HEK293T (cell line): Measurements from ENCODE around the gene ARMS2.

Experiments
- CTCF ChIA-PET: fragments of 350-600 bp; formaldehyde crosslinking; extraction: SDS; loops from one replicate; lab custom pipeline; 2021; ENCODE audit warnings: antibody characterized with exemption, inconsistent platforms; lab: Yijun Ruan, JAX
- POLR2A ChIA-PET: fragments of 350-600 bp; formaldehyde crosslinking; extraction: SDS; loops from one replicate; lab custom pipeline; 2020; ENCODE audit warnings: antibody characterized with exemption, inconsistent platforms; lab: Yijun Ruan, JAX
- DNase-seq: peaks from one replicate; pipeline ENCODE4 v3.0.0; 2012; ENCODE audit warnings: mixed read lengths; ENCODE audit errors: extremely low spot score
- ARNT ChIP-seq: fragments of 450-650 bp; IDR thresholded peaks from 2 replicates; pipeline ENCODE4 v1.6.1; 2017; ENCODE audit warnings: mild to moderate bottlenecking
- BHLHE40 ChIP-seq: fragments of 450-650 bp; IDR thresholded peaks from 2 replicates; pipeline ENCODE4 v1.6.1; 2016; ENCODE audit warnings: mild to moderate bottlenecking, moderate library complexity, borderline replicate concordance
- CTBP1 ChIP-seq: fragments of 450-650 bp; IDR thresholded peaks from 2 replicates; pipeline ENCODE4 v1.6.1; 2016; ENCODE audit warnings: borderline replicate concordance
- ELF4 ChIP-seq: fragments of 450-650 bp; IDR thresholded peaks from 2 replicates; pipeline ENCODE4 v1.6.1; 2017; ENCODE audit warnings: antibody characterized with exemption
- FOXA1 ChIP-seq: fragments of 450-650 bp; IDR thresholded peaks from 2 replicates; pipeline ENCODE4 v1.6.1; 2016; ENCODE audit warnings: mild to moderate bottlenecking
- FOXK2 ChIP-seq: fragments of 450-650 bp; IDR thresholded peaks from 2 replicates; pipeline ENCODE4 v1.6.1; 2016; ENCODE audit warnings: mild to moderate bottlenecking
- FOXM1 ChIP-seq: fragments of 450-650 bp; IDR thresholded peaks from 2 replicates; pipeline ENCODE4 v1.6.1; 2017; ENCODE audit warnings: mild to moderate bottlenecking, borderline replicate concordance
- HDGF ChIP-seq: fragments of 450-650 bp; IDR thresholded peaks from 2 replicates; pipeline ENCODE4 v1.6.1; 2017; ENCODE audit warnings: antibody characterized with exemption, borderline replicate concordance
- L3MBTL2 ChIP-seq: fragments of 450-650 bp; conservative IDR thresholded peaks from 2 replicates; pipeline ENCODE4 v1.6.1; 2016; ENCODE audit warnings: mild to moderate bottlenecking
- LEF1 ChIP-seq: fragments of 450-650 bp; IDR thresholded peaks from 2 replicates; pipeline ENCODE4 v1.6.1; 2017; ENCODE audit warnings: mild to moderate bottlenecking, borderline replicate concordance
- NFRKB ChIP-seq: fragments of 450-650 bp; IDR thresholded peaks from 2 replicates; pipeline ENCODE4 v1.6.1; 2016; ENCODE audit warnings: mild to moderate bottlenecking, moderate library complexity
- PKNOX1 ChIP-seq: fragments of 450-650 bp; IDR thresholded peaks from 2 replicates; pipeline ENCODE4 v1.6.1; 2016
- SP1 ChIP-seq: fragments of 450-650 bp; IDR thresholded peaks from 2 replicates; pipeline ENCODE4 v1.6.1; 2017
- SUZ12 ChIP-seq: fragments of 450-650 bp; IDR thresholded peaks from 2 replicates; pipeline ENCODE4 v1.6.1; 2016; ENCODE audit warnings: mild to moderate bottlenecking
- TARDBP ChIP-seq: fragments of 450-650 bp; IDR thresholded peaks from 2 replicates; pipeline ENCODE4 v1.6.1; 2016
- ZNF384 ChIP-seq: fragments of 450-650 bp; IDR thresholded peaks from 2 replicates; pipeline ENCODE4 v1.6.1; 2016

Gene ARMS2

GRCh38 chr10:122465401-122466040 is 11.1 kb downstream of the ARMS2 start:
- ChIA-PET POLR2A (no interaction called here), CTCF (no interaction called here)
- DNase-seq = no peak
- TF ChIP-seq HDGF (no peak), SP1 (no peak), FOXK2 (no peak), PKNOX1 (no peak), LEF1 (no peak), FOXM1 (no peak), ELF4 (no peak), ARNT (no peak), SUZ12 (no peak), TARDBP (no peak), FOXA1 (no peak), CTBP1 (no peak), ZNF384 (no peak), NFRKB (no peak), BHLHE40 (no peak), L3MBTL2 (no peak)

- ChIA-PET CTCF (interaction anchor here (0.7 kb wide), 1 partner anchor 31 kb away, joined by 3 read pairs; no protein-coding TSS in a partner anchor), POLR2A (no interaction called here)
- TF ChIP-seq ELF4 (no peak), HDGF (no peak), FOXM1 (no peak), NFRKB (no peak), SUZ12 (no peak), TARDBP (no peak), CTBP1 (no peak), SP1 (no peak), FOXA1 (no peak), FOXK2 (no peak), PKNOX1 (no peak), ZNF384 (no peak), L3MBTL2 (no peak)
- no peak for DNase-seq
These were observed 12.5 kb downstream of the ARMS2 start for GRCh38 chr10:122466951-122467381.

- ChIA-PET CTCF (no interaction called here), POLR2A (no interaction called here)
- TF ChIP-seq NFRKB = no peak
- TF ChIP-seq BHLHE40 = no peak
- TF ChIP-seq PKNOX1 = no peak
- no peak for TF ChIP-seq ARNT
- no peak for TF ChIP-seq ELF4
- no peak for TF ChIP-seq TARDBP
- no peak for DNase-seq
These were observed 13.2 kb downstream of the ARMS2 start for GRCh38 chr10:122467701-122468100.

- ChIA-PET POLR2A (no interaction called here), CTCF (no interaction called here)
- TF ChIP-seq L3MBTL2 = no peak
- TF ChIP-seq TARDBP = no peak
- no peak for TF ChIP-seq SP1
- no peak for TF ChIP-seq LEF1
- TF ChIP-seq ZNF384 = no peak
- TF ChIP-seq ARNT = no peak
- TF ChIP-seq FOXA1 = no peak
- TF ChIP-seq FOXM1 = no peak
- TF ChIP-seq FOXK2 = no peak
- no peak for TF ChIP-seq PKNOX1
- TF ChIP-seq CTBP1 = no peak
- DNase-seq = no peak
These were observed 14.0 kb downstream of the ARMS2 start for GRCh38 chr10:122468307-122468925.

GRCh38 chr10:122468926-122469781 is 14.7 kb downstream of the ARMS2 start:
- TF ChIP-seq FOXK2 (no peak), ARNT (no peak), SUZ12 (no peak), LEF1 (no peak), FOXA1 (no peak), L3MBTL2 (no peak), FOXM1 (no peak), BHLHE40 (no peak), ELF4 (no peak)
- ChIA-PET CTCF (no interaction called here), POLR2A (no interaction called here)
- DNase-seq = no peak
